Aorta (tissue), 4 donors: Measurements from ENCODE around the gene HPCAL4. TPM values are rescaled to one million over a fixed set of nuclear protein-coding genes. Genes with fewer than 3 reads are reported as not detected.

Experiments used
- polyA plus RNA-seq, 2 donors: library from polyadenylated mRNA; stranded (reverse); fragments of 200-250 nt; gene quantifications; one replicate each; pipeline ENCODE4 v1.2.3, GENCODE V29; 2013
- total RNA-seq, 2 donors: library from RNA; stranded (reverse); fragmentation: NEBNext Ultra II Directional; extraction: Animal tissue kit (Norgen Biotek cat#: 25700); gene quantifications; one replicate each; pipeline ENCODE4 v1.2.1, GENCODE V29; 2021
- donor health status: healthy with polysubstance abuse.
- donor health status: Bipolar disorder and iron deficiency.
- donor health status: DM: no; HTN: no; CAD: no.
- donor health status: DM: yes; HTN: yes; CAD: no.

Gene HPCAL4
- total and polyA plus RNA-seq, 4 donors = not detected

Other genes starting within 250 kb of the HPCAL4 start
- not detected for gene BMP8A, start 199.8 kb downstream of the HPCAL4 start, total RNA-seq
- gene BMP8A, start 199.8 kb downstream of the HPCAL4 start, polyA plus RNA-seq = not detected
- gene PABPC4, start 114.6 kb downstream of the HPCAL4 start, total RNA-seq = 100 to 1,000 TPM; 134 to 169 TPM
- gene PABPC4, start 114.6 kb downstream of the HPCAL4 start, polyA plus RNA-seq = 100 to 1,000 TPM in 1 of 2 donors, 10 to 100 TPM in 1; 87.9 to 114 TPM
- 10 to 100 TPM; 26.3 to 35.4 TPM for gene HEYL, start 51.8 kb downstream of the HPCAL4 start, total RNA-seq
- 10 to 100 TPM; 24.2 to 68.6 TPM for gene HEYL, start 51.8 kb downstream of the HPCAL4 start, polyA plus RNA-seq
- under 1 TPM in 1 of 2 donors, not detected in 1; 0.57 TPM for gene NT5C1A, start 19.3 kb downstream of the HPCAL4 start, total RNA-seq
- under 1 TPM in 1 of 2 donors, not detected in 1; 0.46 TPM for gene NT5C1A, start 19.3 kb downstream of the HPCAL4 start, polyA plus RNA-seq
- 10 to 100 TPM; 34.4 to 38.5 TPM for gene PPIE, start 47.4 kb upstream of the HPCAL4 start, total RNA-seq
- gene PPIE, start 47.4 kb upstream of the HPCAL4 start, polyA plus RNA-seq = 10 to 100 TPM; 46.8 to 60.2 TPM
- gene OXCT2, start 79.9 kb upstream of the HPCAL4 start, total RNA-seq = 1 to 10 TPM in 1 of 2 donors, not detected in 1; 1.3 TPM
- gene OXCT2, start 79.9 kb upstream of the HPCAL4 start, polyA plus RNA-seq = under 1 TPM in 1 of 2 donors, not detected in 1; 0.08 TPM
- gene BMP8B, start 97.4 kb upstream of the HPCAL4 start, total RNA-seq = 1 to 10 TPM in 1 of 2 donors, under 1 TPM in 1; 0.81 to 1.4 TPM
- gene BMP8B, start 97.4 kb upstream of the HPCAL4 start, polyA plus RNA-seq = 1 to 10 TPM in 1 of 2 donors, under 1 TPM in 1; 0.03 to 1.0 TPM
- gene TRIT1, start 192.1 kb upstream of the HPCAL4 start, total RNA-seq = 10 to 100 TPM; 15.3 to 17.3 TPM
- gene TRIT1, start 192.1 kb upstream of the HPCAL4 start, polyA plus RNA-seq = 10 to 100 TPM in 1 of 2 donors, 1 to 10 TPM in 1; 9.4 to 12.3 TPM
- gene MYCL, start 210.5 kb upstream of the HPCAL4 start, total RNA-seq = 1 to 10 TPM in 1 of 2 donors, under 1 TPM in 1; 0.45 to 1.2 TPM
- under 1 TPM in 1 of 2 donors, not detected in 1; 0.50 TPM for gene MYCL, start 210.5 kb upstream of the HPCAL4 start, polyA plus RNA-seq